Adipocyte (in vitro differentiated cells): ENCODE measurements around the gene ARPP21.

Source experiments
- DNase-seq: peaks from one replicate; pipeline ENCODE4 v3.0.0-alpha.2; 2015; ENCODE audit warnings: low read depth
- H3K27me3 ChIP-seq: replicated peaks from 2 replicates; pipeline ENCODE4 v1.7.0; 2013; ENCODE audit warnings: mild to moderate bottlenecking, low read length, moderate library complexity; ENCODE audit not compliant: control insufficient read depth, insufficient read depth
- H3K36me3 ChIP-seq: 2 replicates; pipeline ENCODE4 v1.7.0; 2013; ENCODE audit warnings: low read length, mild to moderate bottlenecking, moderate library complexity; ENCODE audit not compliant: control insufficient read depth, insufficient read depth, severe bottlenecking
- H3K4me1 ChIP-seq: 2 replicates; pipeline ENCODE4 v1.7.0; 2013; ENCODE audit warnings: mild to moderate bottlenecking, low read length, moderate library complexity; ENCODE audit not compliant: control insufficient read depth, insufficient read depth
- H3K4me3 ChIP-seq: 2 replicates; pipeline ENCODE4 v1.7.0; 2013; ENCODE audit warnings: mild to moderate bottlenecking, low read length, moderate library complexity
- H3K9ac ChIP-seq: 2 replicates; pipeline ENCODE4 v1.7.0; 2013; ENCODE audit warnings: mild to moderate bottlenecking, low read length, moderate library complexity
- H3K9me3 ChIP-seq: 2 replicates; pipeline ENCODE4 v1.7.0; 2013; ENCODE audit warnings: mild to moderate bottlenecking, low read length, moderate library complexity; ENCODE audit not compliant: control insufficient read depth

Gene ARPP21

DNA sequence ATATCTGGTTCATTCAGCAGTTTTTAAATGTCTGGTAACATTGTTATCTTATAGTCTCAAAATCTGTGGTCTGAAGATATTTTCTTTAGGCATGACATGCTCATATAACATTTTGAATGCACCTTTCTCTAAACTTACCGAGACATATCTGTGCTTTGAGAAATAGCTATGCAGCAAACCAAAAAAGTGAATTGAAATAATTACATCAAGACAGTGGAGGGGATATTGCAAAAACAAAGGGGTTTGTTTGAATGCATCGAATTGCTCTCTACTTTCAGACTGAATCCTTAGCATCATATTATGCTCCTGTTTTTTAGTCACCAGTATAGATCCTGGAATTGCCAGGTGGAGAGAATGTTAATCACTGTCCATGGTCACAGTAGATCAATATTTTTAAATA, 5.1 kb downstream of the ARPP21 start:
- DNase-seq, result no peak
- Histone ChIP-seq H3K9me3 (no peaks in the 10 kb centered on the region), H3K9ac (no peak overlapping the region), H3K27me3 (peaks cover 23% of the 10 kb centered on the region), H3K36me3 (no peaks in the 10 kb centered on the region), H3K4me1 (peaks cover 5% of the 10 kb centered on the region), H3K4me3 (no peak overlapping the region)

DNA sequence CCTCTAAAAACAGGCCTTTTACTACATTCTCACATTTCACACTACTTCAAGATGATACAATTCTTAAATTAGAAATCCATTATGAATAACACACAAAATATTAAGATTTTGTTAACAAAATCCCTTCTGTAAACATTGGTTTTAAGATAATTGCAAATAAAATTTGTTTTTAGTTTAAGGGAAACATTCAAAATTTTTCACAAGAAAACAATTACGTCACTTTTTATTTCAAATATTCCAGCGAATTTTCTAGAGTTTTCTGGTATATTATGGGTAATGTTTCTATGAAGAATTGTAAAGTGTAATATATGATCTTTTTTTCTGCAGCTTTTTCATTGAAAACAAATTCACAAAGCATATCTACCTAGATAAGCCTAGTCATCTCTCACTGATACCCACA, 5.9 kb downstream of the ARPP21 start:
- no peaks in the 10 kb centered on the region for H3K9me3 ChIP-seq
- no peaks in the 10 kb centered on the region for H3K36me3 ChIP-seq
- no peak for DNase-seq
- H3K4me3 ChIP-seq, result no peak overlapping the region
- H3K9ac ChIP-seq, result no peak overlapping the region
- peaks cover 15% of the 10 kb centered on the region for H3K27me3 ChIP-seq
- no peaks in the 10 kb centered on the region for H3K4me1 ChIP-seq

DNA sequence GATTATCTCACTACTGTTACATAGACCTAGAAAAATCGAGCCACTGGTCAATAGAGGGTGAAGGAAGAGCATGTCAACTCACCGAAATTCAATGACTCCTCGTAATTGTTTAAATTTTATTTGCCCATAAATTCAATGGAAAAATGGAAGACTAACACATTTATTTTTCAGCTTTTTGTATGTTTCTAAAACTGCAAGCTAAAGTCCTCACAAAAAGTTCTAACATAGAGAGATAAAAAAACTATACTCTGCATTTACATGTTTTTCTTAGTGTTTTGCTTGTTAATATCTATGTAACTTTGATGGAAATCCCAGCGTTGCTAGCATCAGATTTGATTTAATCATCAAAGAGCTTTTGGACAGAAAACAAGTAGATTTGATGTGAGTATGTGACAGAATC, 6.8 kb downstream of the ARPP21 start:
- Histone ChIP-seq H3K36me3 (no peaks in the 10 kb centered on the region), H3K9me3 (no peaks in the 10 kb centered on the region), H3K4me3 (no peak overlapping the region), H3K27me3 (peaks cover 6% of the 10 kb centered on the region), H3K9ac (no peak overlapping the region), H3K4me1 (no peaks in the 10 kb centered on the region)
- no peak for DNase-seq

DNA sequence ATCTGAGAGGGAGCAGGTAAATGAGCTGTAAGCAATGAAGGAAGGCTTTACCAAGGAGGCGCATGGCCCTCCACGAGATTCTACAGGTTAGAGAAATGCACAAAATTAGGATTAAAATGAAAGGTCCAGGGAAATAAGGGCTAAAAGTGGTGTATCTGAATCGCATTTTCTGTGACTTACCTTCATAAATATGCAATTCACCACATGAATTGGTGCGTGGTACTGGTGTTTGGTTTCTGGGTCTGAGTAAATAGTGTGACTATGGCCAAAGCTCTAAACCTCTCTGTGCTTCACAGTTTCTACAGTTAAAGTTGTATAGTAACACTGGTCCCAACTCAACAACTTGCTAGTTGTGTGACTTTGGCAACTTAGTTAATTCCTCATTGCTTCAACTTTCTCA, 8.1 kb downstream of the ARPP21 start:
- Histone ChIP-seq H3K36me3 (no peaks in the 10 kb centered on the region), H3K9ac (no peak overlapping the region), H3K4me1 (peaks cover 2% of the 10 kb centered on the region), H3K27me3 (no peaks in the 10 kb centered on the region), H3K4me3 (no peak overlapping the region), H3K9me3 (no peaks in the 10 kb centered on the region)
- no peak for DNase-seq

DNA sequence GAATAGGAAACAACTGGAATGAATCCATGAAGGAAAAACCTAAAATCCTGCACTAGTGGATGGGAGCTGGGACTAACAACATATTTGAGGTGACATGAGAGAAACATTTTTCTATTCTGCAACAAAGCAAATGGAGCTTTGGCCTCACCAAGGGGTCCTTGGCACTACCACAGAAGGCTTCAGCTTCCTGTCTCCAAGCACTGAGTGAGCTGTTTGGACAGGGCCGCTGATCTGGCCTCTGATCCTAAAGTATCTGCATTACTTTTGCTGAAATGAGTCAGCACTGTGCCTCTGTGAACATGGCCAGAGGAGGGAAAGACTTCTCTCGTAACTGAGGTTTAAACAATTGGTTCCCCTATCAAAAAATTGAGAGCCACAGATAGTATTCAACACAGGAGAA, 9.0 kb downstream of the ARPP21 start:
- H3K9ac ChIP-seq, result no peak overlapping the region
- H3K4me1 ChIP-seq, result peaks cover 2% of the 10 kb centered on the region
- no peaks in the 10 kb centered on the region for H3K36me3 ChIP-seq
- no peaks in the 10 kb centered on the region for H3K27me3 ChIP-seq
- no peaks in the 10 kb centered on the region for H3K9me3 ChIP-seq
- peak; percentile 63 for DNase-seq
- H3K4me3 ChIP-seq, result no peak overlapping the region

DNA sequence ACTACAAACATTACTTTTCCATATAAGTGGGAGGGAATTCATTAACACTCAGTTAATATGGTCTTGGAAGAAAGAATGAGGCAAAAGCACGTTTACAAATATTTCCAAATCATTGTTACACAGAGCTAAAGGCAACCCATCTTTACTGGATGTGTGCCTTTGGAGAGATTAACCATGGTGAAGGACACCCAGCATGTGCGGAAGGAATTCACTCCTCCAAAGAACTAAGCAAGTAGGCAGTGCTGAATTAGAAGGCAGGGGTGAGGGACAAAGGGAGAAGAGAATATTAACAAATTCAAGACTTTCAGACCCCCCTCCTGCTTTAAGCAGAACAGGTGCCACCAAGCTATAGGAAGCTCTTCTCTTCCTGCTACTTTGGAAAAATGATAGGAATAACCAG, 10.1 kb downstream of the ARPP21 start:
- Histone ChIP-seq H3K36me3 (no peaks in the 10 kb centered on the region), H3K27me3 (no peaks in the 10 kb centered on the region), H3K9ac (no peak overlapping the region), H3K9me3 (no peaks in the 10 kb centered on the region), H3K4me3 (no peak overlapping the region), H3K4me1 (peaks cover 2% of the 10 kb centered on the region)
- DNase-seq, result no peak

DNA sequence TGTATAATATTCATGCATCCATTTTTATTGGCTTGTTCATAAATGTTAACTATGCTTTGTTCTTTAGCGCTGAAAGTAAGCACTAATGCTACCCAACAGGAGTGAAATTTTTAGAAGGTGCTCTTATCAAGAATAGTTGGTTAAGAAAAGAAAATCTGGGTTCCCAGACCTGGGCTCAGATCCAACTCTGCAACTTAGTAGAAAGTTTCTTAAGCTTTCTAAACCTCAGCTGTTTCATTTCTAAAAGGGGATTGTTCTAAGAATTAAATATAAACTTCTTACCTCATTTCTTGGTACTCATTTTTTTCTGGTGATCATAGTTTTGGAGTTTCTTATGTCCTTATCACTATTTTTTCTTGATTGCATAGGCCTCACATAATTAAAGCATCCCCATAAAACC, 12.1 kb downstream of the ARPP21 start:
- Histone ChIP-seq H3K9ac (no peak overlapping the region), H3K36me3 (no peaks in the 10 kb centered on the region), H3K27me3 (no peaks in the 10 kb centered on the region), H3K4me3 (no peak overlapping the region), H3K9me3 (no peaks in the 10 kb centered on the region), H3K4me1 (peaks cover 2% of the 10 kb centered on the region)
- peak; percentile 31 for DNase-seq

DNA sequence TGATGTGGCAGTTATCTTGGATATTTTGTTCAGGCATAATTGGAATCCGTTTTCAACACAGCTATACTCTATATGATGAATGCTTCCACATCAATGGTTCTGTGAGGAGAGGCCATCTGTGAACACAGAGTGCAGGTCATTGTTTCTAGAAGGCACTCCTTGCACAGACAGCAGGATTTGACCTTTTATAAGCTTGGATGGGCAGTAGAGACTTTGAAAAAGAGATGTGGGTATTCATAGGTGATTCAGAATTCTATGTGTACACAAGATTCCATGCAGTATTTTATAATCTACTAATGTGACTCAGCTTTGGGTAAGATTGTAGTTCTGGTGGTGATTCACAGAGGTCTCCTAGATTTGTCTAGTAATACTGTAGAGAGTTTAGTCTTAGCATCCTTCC, 12.5 kb downstream of the ARPP21 start:
- peak; percentile 42 for DNase-seq
- Histone ChIP-seq H3K9me3 (no peaks in the 10 kb centered on the region), H3K36me3 (no peaks in the 10 kb centered on the region), H3K4me1 (peaks cover 2% of the 10 kb centered on the region), H3K27me3 (no peaks in the 10 kb centered on the region), H3K4me3 (no peak overlapping the region), H3K9ac (no peak overlapping the region)

DNA sequence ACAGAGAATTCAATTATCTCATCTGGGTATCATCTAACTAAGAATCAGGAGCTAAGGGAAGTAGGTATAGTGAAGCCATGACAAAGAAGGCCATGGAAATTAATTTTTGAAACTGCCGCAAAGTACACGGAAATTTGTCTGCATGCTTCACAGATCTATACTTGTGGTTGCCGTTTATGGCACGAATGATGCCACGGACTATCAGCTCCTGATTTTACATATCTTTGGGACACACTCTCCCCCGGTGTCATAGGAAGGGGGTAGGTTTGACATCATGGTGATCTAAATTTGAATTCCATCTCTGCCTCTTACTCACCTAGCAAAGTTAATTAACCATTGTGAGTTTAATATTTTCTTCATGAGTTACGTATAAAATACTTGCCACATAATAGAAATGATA, 14.0 kb downstream of the ARPP21 start:
- H3K36me3 ChIP-seq, result no peaks in the 10 kb centered on the region
- no peak overlapping the region for H3K4me3 ChIP-seq
- H3K9me3 ChIP-seq, result no peaks in the 10 kb centered on the region
- H3K4me1 ChIP-seq, result peaks cover 2% of the 10 kb centered on the region
- H3K27me3 ChIP-seq, result no peaks in the 10 kb centered on the region
- H3K9ac ChIP-seq, result no peak overlapping the region
- no peak for DNase-seq

DNA sequence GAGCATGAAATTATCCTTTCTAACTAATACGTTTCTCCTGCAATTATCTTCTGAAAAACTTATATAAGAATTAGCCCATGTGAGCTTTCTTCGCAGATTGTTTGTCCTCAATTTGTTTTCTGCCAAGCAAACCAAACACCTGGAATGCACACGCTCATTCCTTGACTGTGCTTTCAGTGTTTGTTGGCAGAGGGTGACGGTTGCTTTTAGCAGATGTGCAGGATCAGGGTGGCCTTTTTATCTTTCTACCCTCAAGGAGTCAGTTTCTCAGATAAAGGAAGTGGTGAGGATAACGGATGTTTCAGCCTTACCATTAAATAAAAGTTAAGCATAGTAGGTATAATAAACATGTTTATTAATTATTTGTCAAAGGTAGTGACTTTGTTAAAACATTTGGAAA, 15.2 kb downstream of the ARPP21 start:
- no peak for DNase-seq
- Histone ChIP-seq H3K4me3 (no peak overlapping the region), H3K9ac (no peak overlapping the region), H3K27me3 (no peaks in the 10 kb centered on the region), H3K4me1 (peaks cover 2% of the 10 kb centered on the region), H3K9me3 (no peaks in the 10 kb centered on the region), H3K36me3 (no peaks in the 10 kb centered on the region)

DNA sequence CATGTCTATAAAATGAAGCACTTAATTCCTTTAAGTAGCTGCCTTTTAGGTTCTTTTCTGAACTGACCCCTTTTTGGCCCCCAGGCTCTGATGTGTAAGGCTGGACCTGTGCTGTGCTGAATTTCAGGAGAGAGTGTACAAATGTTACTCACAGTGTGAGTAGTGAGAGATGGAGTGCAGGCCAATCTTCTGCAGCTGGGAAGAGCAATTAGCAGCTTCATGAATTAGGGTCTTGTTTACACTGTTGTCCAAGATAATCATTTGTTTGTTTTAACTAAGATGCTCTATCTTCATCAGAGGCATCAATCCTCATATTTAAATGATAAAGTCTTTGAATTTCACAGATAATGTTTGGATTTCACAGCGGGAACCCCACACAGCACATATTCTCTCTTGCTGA, 19.4 kb downstream of the ARPP21 start:
- no peaks in the 10 kb centered on the region for H3K27me3 ChIP-seq
- no peaks in the 10 kb centered on the region for H3K9me3 ChIP-seq
- H3K9ac ChIP-seq, result no peak overlapping the region
- no peak overlapping the region for H3K4me3 ChIP-seq
- DNase-seq, result no peak
- no peaks in the 10 kb centered on the region for H3K36me3 ChIP-seq
- no peaks in the 10 kb centered on the region for H3K4me1 ChIP-seq

DNA sequence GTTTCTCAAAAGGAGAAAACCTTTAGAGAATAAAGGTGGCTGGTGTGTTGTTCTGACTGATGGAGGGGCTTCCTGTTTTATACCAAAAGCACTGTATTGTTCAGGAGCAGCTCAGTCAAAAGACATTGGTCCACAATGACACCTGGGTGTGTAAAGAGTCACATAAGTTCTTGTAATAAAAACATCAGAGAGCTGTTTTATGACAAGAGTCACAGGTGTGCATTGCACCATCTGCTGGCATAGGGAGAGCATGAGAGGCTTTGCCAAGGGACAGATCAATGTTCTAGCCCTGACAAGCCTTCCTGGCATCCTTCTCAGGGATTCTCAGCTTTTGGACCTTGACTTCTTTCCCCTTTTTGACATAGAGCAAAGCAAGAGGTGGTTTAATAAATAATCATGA, 20.4 kb downstream of the ARPP21 start:
- H3K4me1 ChIP-seq, result peaks cover 3% of the 10 kb centered on the region
- no peak for DNase-seq

More for the DNA sequence above, 20.4 kb downstream of the ARPP21 start:
- Histone ChIP-seq H3K27me3 (no peaks in the 10 kb centered on the region), H3K9me3 (no peaks in the 10 kb centered on the region), H3K36me3 (no peaks in the 10 kb centered on the region), H3K4me3 (no peak overlapping the region), H3K9ac (no peak overlapping the region)
